Tibial nerve (tissue), 4 donors: ENCODE measurements around the gene FN3KRP.

Source experiments
- EP300 ChIP-seq, 2 donors: sonication (generic); formaldehyde crosslinking; IDR thresholded peaks; one replicate each; pipeline ENCODE4 v1.6.1; 2017; ENCODE audit warnings: antibody characterized with exemption in 2 of 2, mild to moderate bottlenecking in 1 of 2
- POLR2A ChIP-seq, 2 donors: fragments of 450-650 bp; IDR thresholded peaks; one replicate each; pipeline ENCODE4 v1.6.1; 2017; ENCODE audit warnings: antibody characterized with exemption in 2 of 2, mild to moderate bottlenecking in 2 of 2, moderate library complexity in 2 of 2
- TF ChIP-seq, protein P1 (sequence below), 5 experiments: fragments of 200-600 bp in 3 of 5; fragments of 450-650 bp in 2 of 5; sonication (generic) in 3 of 5; IDR thresholded peaks; one replicate each; pipeline ENCODE4 v1.5.1; 2016 to 2019; ENCODE audit warnings: antibody characterized with exemption in 5 of 5, mild to moderate bottlenecking in 3 of 5, moderate library complexity in 2 of 5

DNA sequence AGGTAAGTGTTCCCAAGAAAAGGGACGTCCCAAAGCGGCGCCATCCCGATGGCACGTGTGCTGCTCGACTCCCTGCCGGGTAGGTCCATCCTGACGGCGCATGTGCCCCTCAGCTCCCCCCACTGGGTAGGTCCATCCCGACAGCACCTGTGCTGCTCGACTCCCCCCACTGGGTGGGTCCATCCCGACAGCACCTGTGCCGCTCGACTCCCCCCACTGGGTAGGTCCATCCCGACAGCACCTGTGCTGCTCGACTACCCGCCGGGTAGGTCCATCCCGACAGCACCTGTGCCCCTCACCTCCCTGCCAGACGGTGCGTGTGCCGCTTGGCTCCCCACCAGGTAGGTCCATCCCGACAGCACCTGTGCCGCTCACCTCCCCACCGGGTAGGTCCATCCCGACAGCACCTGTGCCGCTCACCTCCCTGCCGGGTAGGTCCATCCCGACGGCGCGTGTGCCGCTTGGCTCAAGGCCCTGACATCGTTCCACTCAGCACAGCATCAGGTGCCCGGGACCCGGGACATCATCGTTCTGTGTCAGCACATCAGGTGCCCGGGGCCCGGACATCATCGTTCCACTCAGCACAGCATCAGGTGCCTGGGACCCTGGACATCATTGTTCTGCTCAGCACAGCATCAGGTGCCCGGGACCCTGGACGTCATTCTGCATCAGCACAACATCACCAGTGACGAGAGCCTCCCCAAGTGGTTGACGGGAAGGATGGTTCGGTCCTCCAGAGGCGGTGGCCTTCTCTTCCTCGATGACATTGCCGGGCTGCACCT lies 13.2 kb downstream of the FN3KRP start:
- TF ChIP-seq, protein P1, sequence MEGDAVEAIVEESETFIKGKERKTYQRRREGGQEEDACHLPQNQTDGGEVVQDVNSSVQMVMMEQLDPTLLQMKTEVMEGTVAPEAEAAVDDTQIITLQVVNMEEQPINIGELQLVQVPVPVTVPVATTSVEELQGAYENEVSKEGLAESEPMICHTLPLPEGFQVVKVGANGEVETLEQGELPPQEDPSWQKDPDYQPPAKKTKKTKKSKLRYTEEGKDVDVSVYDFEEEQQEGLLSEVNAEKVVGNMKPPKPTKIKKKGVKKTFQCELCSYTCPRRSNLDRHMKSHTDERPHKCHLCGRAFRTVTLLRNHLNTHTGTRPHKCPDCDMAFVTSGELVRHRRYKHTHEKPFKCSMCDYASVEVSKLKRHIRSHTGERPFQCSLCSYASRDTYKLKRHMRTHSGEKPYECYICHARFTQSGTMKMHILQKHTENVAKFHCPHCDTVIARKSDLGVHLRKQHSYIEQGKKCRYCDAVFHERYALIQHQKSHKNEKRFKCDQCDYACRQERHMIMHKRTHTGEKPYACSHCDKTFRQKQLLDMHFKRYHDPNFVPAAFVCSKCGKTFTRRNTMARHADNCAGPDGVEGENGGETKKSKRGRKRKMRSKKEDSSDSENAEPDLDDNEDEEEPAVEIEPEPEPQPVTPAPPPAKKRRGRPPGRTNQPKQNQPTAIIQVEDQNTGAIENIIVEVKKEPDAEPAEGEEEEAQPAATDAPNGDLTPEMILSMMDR (IDR thresholded peaks at IDR 0.05) = no peak
- TF ChIP-seq POLR2A (IDR thresholded peaks at IDR 0.05) = no peak
- TF ChIP-seq EP300 (IDR thresholded peaks at IDR 0.05) = no peak
